HG02884 (cell line): Measurements from ENCODE around the gene EIF4A3.

Experiments
- ATAC-seq: cut with Tn5 transposase; IDR thresholded peaks from one replicate; pipeline ENCODE4 v1.9.1; 2021; ENCODE audit warnings: mild to moderate bottlenecking, moderate library complexity; ENCODE audit not compliant: unreplicated experiment

The EIF4A3 gene

DNA sequence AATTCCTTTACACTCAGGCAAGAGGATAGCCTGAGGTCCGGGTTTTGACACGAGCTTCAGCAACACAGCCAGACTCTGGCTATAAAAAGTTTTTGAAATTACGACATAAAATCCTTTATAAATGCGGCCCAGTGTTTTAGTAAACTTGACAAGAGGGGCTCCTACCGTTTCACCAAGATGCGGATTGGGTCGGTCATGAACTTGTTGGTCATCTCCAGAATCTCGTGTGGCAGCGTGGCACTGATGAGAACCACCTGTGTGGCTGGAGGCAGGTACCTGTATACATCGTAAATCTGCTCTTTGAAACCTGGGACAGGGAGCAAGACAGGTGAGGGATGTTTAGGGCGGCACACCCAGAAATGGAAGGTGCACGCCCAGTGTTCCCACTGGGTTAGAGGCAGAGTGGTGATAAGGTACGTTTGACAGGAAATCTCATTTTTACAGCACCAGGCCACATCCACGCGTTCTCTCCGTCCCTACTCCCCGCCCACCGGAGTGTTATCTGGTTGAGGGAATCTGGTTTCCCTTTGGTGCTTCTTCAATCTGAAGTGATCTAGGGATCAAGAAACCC lies 8.0 kb downstream of the EIF4A3 start:
- ATAC-seq, result no peak

DNA sequence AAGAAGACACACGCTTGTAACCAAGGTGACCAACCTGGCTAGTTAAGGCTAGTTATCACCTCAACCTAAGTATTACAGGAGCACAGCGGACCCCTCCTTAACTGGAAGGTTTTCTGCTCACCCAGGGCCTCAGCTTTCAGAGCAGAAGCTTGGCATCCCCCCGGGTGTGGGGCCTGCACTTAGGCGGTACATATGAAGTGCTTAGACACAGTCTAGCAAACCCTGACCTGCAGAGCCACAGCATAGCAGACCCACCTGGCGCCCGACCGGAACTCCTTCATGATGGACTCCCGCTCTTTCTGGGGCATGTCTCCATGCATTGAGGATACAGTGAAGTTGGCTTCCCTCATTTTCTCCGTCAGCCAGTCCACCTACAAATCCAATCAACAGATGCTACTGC lies 9.8 kb downstream of the EIF4A3 start:
- ATAC-seq, result no peak

DNA sequence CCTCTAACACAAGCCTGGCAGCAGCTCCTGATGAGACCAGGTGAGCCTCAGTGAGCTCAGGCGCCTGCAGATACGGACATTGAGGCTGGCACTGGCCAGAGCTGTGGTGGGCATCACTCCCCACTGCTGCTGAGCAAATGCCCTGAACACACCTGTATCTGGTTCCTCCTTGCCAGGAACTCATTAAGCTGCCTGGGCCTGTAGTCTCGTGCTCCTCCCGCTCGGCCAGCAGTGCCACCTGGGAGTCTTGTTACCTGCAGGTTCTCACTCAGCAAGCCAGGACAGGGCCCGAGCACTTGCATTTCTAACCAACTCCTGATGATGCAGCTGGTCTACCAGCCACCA lies 13.3 kb downstream of the EIF4A3 start:
- ATAC-seq, result no peak

DNA sequence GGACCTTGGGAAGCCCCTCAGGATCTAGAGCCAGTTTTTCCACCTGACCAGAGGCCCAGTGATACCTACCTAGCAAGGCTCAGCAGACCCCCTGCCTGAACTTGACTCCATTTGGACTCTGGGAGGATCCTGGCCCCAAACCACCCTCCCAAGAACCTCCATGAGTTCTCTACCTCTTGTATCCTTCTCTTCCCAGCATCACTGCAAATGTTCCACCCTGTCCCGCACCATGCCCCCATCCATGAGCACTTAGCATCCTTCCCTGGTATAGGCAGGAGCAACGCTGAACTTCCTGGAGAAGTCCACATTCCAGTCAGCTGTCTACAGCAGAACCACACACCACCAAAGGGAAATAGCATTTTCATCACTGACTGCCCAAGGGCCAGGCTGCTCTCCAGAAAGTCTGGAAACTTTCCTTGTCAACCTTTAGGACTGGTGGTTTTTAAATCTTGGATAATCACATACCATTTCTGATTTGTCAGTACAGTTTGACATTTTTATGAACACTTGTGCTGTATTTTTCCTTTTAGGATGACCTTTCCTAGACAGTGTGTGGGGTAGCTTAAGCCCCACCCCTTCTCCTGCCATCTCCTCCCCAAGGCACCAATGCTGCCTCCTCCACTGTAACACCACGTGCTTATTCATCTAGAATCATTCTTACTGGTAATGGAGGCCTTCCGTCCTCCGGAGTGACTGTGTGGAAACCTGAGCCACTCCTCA lies 13.9 kb downstream of the EIF4A3 start:
- ATAC-seq, result no peak

DNA sequence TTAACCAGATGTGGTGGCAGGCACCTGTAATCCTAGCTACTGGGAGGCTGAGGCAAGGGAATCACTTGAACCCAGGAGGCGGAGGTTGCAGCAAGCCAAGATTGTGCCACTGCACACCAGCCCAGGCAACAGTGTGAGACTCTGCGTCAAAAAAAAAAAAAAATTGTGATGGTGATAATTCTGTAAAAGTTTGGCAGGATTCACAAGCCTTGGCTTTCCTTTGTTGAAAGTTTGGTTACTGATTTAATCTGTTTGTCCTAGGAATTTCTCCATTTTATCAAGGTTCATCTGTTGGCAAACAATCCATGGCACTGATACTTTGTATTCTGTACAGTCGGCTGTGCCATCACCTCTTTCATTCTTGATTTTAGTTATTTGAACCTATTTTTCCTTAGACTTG lies 15.9 kb downstream of the EIF4A3 start:
- no peak for ATAC-seq

DNA sequence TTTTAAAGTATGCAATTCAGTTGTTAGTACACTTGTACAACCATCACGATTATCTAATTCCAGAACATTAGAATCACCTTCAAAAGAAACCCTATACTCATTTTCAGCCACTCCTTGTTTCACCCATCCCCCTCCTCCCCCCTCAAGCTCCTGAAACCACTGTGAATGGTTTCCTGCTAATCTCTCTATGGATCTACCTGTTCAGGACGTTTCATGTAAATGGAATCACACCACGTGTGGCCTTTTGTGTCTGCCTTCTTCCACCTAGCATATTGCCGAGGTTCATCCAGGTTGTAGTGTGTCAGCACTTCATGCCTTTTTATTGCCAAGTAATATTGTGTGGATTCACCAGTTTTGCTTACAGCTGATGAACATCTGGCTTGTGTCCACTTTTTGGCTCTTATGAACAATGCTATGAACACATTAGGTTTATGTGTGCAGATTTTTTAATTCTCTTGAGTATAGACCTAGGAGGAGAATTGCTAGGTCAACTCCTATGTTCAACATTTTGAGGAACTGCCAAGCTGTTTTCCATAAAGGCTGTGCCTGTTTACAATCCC lies 17.8 kb downstream of the EIF4A3 start:
- no peak for ATAC-seq

DNA sequence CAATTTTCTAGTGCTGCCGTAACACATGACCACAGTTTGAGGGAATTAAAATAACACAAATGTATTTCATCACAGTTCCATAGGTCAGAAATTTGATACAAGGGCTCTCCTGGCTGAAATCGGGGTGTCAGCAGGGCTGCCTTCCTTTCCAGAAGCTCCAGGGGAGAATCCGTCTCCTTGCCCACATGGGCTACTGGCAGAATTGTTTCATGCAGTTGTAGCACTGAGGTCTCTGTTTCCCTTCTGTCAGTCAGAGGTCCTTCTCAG lies 20.5 kb downstream of the EIF4A3 start:
- ATAC-seq, result no peak

DNA sequence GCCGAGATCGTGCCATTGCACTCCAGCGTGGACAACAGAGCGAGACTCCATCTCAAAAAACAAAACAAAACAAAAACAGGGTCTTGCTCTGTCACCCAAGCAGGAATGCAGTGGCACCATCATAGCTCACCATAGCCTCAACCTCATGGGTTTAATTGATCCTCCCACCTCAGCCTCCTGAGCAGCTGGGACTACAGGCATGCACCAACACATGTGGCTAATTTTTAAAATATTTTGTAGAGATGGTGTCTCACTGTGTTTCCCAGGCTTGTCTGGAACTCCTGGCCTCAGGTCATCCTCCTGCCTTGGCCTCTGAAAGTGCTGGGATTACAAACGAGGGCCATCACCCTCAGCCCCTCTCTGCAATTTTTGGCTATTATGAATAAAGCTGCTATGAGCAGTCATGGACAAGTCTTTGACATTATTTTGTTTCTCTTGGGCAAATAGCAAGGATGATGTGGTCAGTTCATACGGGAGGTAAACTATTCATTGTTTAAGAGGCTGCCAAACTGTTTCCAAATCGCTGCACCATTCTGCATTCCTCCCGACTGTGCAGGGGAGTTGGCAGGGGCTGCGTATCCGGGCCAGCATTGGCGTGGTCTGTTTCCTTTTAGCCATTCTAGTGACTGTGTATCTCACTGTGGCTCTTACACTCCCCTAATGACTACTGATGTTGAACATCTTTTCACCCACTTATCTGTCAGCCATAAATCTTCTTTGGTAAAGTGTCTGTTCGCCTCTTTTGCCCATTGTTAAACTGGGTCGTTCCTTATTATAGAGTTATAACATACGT lies 21.1 kb downstream of the EIF4A3 start:
- ATAC-seq, result no peak

DNA sequence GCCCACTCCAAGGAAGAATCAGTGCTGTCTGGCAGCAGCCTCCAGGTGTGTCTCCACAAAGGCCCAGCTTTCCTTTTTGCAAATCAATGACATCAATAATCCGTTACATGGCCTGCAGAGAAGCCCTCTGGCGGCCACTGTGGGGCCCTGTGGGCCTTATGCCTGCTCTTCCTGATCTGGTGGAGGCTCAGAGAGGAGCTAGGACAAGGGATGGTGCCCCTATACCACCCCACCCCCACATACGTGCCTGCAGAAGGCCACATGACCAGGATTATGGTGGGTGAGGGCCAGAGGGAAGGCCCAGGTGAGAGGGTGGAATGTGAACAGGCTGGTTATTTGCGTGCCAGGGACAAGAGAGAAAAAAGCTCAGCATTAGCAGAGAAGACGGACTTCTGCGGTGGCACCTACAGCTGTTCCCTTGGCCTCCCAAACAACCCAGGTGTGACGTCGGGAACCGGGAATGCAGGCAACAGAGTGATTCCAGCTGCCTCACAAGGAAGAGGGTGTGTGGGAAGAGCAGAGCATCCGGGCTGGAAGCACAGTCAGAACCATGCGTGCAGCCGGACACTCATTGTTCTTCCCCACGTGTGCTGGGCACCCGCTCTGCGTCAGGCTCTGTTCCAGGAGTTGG lies 22.5 kb downstream of the EIF4A3 start:
- no peak for ATAC-seq

DNA sequence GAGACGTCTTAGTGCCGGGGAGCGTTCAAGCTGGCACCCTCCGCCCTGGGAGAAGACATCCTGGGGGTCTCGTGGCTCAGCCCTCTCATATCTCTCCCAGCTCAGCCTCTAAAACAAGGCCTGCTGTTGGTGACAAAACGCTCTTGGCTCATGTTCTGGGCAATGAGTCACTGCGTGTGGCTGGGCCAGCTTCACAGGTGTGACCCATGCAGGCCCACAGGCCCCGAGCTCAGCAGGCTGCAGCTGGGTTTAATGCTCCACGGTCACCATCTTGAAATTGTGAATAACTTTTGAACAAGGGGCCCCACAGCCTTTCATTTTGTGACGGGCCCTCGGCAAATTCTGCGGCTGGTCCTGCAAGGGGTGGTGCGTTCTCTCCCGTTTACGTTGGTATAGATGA lies 23.1 kb downstream of the EIF4A3 start:
- no peak for ATAC-seq

DNA sequence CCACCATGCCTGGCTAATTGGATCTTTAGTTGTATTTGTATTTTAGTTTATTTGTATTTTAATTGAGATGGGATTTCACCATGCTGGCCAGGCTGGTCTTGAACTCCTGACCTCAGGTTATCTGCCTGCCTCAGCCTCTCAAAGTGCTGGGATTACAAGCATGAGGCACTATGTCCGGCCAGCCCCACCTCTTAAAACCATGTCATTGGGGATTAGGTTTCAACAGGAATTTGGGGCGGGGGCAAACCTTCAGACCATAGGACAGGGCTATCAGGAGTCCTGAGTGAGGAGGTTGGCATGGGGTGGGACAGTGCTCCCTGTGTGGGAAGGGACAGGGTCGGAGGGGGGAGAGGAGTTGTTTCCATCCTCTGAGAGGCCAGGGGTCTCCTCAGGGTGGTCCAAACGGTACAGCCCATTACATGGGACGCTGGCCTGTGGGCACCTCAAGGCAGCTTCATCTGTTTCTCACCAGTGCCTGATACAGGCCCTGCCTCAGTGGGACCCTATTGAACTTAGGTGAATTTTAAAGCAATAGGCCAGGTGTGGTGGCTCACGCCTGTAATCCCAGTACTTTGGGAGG lies 23.9 kb downstream of the EIF4A3 start:
- no peak for ATAC-seq

DNA sequence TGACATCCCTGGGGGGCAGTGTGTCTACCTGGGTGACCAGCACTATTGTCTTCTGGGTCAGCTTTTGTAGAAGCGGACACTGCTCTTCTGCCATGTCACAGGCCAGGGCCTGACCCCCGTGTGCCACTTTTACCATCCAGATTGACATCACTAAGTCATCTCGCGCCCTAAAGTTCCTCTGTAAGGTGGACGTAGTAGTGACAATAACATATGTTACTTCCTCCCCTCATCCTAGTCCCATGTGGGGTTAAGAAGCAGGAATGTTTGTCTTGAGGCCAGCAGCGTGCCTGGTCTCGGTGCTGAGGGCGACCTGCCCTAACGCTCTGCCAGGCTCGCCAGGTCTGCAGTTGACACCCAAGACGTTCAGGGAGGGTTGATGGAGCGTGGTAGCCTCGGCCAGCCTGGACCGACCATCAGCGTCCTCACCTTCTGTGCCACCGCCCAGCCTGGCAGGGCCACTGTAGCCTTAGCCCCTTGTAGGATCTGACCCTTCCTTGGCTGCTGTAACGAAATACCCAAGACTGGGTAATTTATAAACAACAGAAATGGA lies 24.8 kb downstream of the EIF4A3 start:
- no peak for ATAC-seq

DNA sequence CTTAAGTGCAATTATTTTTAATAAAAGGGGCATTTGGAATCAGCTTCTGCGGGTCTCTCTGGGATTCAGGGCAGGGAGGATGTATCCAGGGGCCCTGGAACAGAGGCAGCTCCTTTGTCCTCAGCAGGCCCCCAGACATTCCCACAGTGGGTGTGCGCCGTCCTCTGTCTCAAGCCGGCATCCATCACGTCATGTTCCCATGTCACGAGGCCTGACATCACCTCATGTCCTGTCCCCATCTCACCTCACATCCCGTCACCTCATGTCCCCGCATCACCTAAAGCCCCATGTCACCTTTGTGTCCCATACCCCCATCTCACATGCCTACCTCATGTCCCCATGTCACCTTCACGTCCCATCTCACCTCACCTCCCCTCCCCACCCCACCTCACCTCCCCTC lies 27.1 kb downstream of the EIF4A3 start:
- ATAC-seq, result no peak

DNA sequence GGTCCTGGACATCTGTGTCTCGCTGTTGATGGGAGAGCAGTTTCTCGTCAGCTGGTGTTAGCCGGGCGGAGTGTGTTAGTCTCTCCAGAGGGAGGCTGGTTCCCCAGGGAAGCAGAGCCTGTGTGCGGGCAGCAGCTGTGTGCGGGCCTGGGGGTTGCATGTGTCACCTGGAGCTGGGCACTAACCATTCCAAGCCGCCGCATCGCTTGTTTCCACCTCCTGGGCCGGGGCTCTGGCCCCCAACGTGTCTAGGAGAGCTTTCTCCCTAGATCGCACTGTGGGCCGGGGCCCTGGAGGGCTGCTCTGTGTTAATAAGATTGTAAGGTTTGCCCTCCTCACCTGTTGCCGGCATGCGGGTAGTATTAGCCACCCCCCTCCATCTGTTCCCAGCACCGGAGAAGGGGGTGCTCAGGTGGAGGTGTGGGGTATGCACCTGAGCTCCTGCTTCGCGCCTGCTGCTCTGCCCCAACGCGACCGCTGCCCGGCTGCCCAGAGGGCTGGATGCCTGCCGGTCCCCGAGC lies 27.6 kb downstream of the EIF4A3 start:
- no peak for ATAC-seq

DNA sequence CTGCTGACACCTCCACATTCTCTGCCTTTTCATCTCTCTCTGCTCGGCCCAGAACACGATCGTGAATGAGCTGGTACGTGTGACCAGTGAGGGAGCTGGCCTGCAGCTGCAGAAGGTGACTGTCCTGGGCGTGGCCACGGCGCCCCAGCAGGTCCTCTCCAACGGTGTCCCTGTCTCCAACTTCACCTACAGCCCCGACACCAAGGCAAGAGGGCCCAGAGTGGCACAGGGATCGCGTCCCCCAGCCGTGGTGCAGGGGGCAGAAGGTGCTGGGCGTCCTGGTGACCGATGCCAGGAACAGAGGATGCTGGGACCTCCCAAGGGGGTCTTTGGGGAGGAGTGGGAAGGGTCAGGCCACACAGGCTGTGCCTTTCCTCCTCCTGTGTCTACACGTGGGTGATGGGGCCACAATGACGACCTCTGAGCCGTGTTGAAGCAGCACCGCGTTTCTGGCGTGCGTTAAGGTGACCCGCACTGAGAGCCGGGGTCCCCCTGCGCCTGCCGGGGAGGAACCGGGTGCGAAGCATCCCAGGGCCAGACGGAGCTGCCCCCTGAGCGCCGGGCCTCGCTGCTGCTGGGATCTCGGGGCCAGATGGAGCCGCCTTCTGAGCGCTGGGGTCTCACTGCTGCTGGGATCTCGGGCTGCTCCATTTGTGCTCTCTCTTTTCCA lies 28.2 kb downstream of the EIF4A3 start:
- no peak for ATAC-seq

DNA sequence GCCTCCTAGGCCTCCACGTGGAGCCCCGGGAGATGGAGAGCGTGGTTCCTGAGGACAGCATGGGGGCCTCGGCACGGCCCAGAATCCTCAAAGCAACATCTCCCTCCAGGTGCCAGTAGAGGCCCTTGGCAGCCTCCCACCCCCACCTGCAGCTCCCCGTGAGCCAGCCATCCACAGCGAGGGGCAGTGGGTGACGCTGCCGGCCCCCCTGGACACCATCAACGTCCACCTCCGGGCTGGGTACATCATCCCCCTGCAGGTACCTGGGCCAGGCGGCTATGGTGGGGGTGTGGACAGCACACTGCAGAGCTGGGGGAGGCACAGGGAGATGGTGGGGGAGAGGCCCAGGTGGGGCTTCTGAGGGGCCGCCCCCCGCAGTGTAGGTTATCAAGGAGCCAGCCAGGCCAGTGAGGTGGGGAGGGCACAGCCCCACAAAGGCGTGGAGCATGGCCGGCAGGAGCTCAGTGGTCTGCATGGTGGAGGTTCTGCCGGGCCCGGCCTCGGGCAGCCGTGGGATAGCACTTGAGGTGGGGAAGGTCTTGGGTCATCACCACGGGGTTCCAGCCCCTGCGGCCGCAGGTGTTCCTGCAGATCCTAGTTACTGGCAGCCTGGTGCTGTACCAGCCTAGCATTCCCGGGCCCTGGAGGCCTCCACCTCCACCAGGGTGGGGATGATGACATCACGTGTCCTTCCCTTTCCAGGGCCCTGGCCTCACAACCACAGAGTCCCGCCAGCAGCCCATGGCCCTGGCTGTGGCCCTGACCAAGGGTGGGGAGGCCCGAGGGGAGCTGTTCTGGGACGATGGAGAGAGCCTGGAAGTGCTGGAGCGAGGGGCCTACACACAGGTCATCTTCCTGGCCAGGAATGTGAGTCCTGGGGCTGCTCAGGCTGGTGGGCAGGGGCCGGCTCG lies 29.2 kb downstream of the EIF4A3 start:
- ATAC-seq, result no peak

DNA sequence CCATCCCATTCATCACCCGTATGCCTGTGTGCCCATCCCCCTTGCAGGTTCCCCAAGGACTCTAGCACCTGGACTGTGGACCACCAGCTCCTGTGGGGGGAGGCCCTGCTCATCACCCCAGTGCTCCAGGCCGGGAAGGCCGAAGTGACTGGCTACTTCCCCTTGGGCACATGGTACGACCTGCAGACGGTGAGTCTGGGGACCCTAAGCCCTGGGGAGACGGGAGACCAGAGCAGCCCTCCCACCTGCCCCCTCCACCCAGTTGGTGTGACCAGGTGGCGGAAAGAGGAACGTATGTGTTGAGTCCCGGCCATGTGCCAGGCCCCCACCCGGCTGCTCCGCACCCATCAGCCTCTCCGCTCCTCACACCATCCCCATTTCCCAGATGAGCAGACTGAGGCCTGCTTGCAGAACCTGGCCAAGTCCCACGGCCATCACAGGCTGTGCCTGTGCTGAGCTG lies 30.0 kb downstream of the EIF4A3 start:
- ATAC-seq, result no peak

DNA sequence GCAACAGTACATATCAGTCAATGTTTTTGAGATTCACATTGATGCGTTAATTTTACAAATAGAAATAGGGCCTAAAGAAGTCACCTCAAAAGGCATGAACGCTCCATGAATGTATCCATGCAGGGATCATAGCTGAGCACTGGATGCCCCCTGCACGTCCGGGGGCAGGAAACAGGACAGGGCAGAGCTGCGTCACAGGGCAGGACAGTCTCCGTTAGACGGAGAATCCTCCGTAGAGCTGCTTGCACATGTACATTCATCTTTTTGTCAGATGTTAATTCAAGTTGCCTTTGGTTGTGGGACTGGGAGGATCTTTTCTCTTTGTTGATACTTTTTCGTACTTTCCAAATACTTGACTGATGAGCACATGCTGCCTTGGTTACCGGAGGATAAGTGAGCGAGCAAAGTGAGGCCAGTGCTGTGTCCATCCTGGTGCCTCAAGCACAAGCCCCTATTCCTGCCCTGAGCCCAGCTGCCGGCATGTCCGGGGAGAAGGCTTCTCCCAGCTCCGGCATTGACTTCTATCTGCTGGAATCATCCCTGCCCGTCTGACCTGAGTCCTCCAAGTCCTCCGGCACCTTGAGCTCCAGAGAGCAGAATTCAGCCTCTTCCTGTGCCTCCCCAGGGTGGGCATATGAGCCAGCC lies 30.5 kb downstream of the EIF4A3 start:
- ATAC-seq, result no peak

DNA sequence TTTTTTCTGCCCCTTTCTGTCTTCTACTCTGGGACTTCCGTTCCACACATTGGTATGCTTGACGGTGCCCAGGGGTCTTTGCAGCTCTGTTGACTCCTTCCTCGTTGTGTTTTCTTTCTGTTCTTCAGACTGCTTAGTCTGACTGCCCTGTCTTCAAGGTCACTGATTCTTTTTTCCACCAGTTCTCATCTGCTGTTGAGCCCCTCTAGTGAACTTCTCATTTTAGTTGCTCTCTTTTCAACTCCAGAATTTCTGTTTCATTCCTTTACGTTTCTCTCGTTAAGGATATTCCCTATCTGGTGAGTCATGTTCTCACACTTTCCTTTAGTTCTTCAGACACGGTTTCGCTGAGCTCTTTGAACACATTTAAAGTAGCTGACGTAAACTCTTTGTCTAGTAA lies 31.8 kb downstream of the EIF4A3 start:
- no peak for ATAC-seq
